ENCODE measurements around the gene B4GALT4.

The B4GALT4 gene

GRCh38 chr3:119227070-119227850, 13.4 kb downstream of the B4GALT4 start:
- no peaks in the 10 kb centered on the region for H3K4me1 ChIP-seq
- no peak overlapping the region for H3K27ac ChIP-seq
- no peak overlapping the region for H3K4me2 ChIP-seq
- no peak overlapping the region for H3K4me3 ChIP-seq
- H3K27me3 ChIP-seq = no peaks in the 10 kb centered on the region
- H3K36me3 ChIP-seq = peaks cover 91% of the 10 kb centered on the region
- no peak overlapping the region for H3K9ac ChIP-seq
- H3K9me3 ChIP-seq = 0 out of 2 replicates have a peak, but pooled peaks cover 5% of the 10 kb centered on the region
- no peak for TF ChIP-seq Cebpa-rat (IDR thresholded peaks at IDR 0.05)
- peaks cover 22% of the 10 kb centered on the region; the same call in 1 of the 2 replicates for H4K20me1 ChIP-seq

- no peaks in the 10 kb centered on the region for H3K27me3 ChIP-seq
- peaks cover 96% of the 10 kb centered on the region for H3K36me3 ChIP-seq
- H4K20me1 ChIP-seq = peaks cover 19% of the 10 kb centered on the region; the same call in 1 of the 2 replicates
- H3K4me1 ChIP-seq = no peaks in the 10 kb centered on the region
- TF ChIP-seq Cebpa-rat (IDR thresholded peaks at IDR 0.05) = no peak
- no peak overlapping the region for H3K27ac ChIP-seq
- no peak overlapping the region for H3K9ac ChIP-seq
- 0 out of 2 replicates have a peak, but pooled peaks cover 5% of the 10 kb centered on the region for H3K9me3 ChIP-seq
- no peak overlapping the region for H3K4me3 ChIP-seq
- no peak overlapping the region for H3K4me2 ChIP-seq
Observed at GRCh38 chr3:119225121-119225520, 15.6 kb downstream of the B4GALT4 start.

GRCh38 chr3:119223511-119223910, 17.2 kb downstream of the B4GALT4 start:
- Histone ChIP-seq H3K4me3 (no peak overlapping the region), H3K9ac (no peak overlapping the region), H3K4me2 (no peak overlapping the region), H4K20me1 (peaks cover 8% of the 10 kb centered on the region; the same call in 1 of the 2 replicates), H3K4me1 (peaks cover 7% of the 10 kb centered on the region), H3K36me3 (peaks cover 92% of the 10 kb centered on the region), H3K9me3 (no peaks in the 10 kb centered on the region), H3K27ac (no peak overlapping the region), H3K27me3 (no peaks in the 10 kb centered on the region)
- TF ChIP-seq Cebpa-rat (IDR thresholded peaks at IDR 0.05) = no peak

GRCh38 chr3:119222391-119222790, 18.3 kb downstream of the B4GALT4 start:
- H3K4me2 ChIP-seq = no peak overlapping the region
- H3K27ac ChIP-seq = no peak overlapping the region
- H3K9me3 ChIP-seq = no peaks in the 10 kb centered on the region
- H4K20me1 ChIP-seq = 0 out of 2 replicates have a peak, but pooled peaks cover 4% of the 10 kb centered on the region
- H3K36me3 ChIP-seq = peaks cover 92% of the 10 kb centered on the region
- no peak overlapping the region for H3K4me3 ChIP-seq
- H3K9ac ChIP-seq = no peak overlapping the region
- peaks cover 7% of the 10 kb centered on the region for H3K4me1 ChIP-seq
- TF ChIP-seq Cebpa-rat (IDR thresholded peaks at IDR 0.05) = no peak
- no peaks in the 10 kb centered on the region for H3K27me3 ChIP-seq

- Histone ChIP-seq H3K36me3 (peaks cover 92% of the 10 kb centered on the region), H3K4me1 (peaks cover 7% of the 10 kb centered on the region), H3K4me2 (no peak overlapping the region), H3K9ac (no peak overlapping the region), H3K27ac (no peak overlapping the region), H3K4me3 (no peak overlapping the region), H3K9me3 (no peaks in the 10 kb centered on the region), H3K27me3 (no peaks in the 10 kb centered on the region), H4K20me1 (0 out of 2 replicates have a peak, but pooled peaks cover 4% of the 10 kb centered on the region)
- TF ChIP-seq Cebpa-rat (IDR thresholded peaks at IDR 0.05) = no peak
Observed at GRCh38 chr3:119221779-119222320, 18.8 kb downstream of the B4GALT4 start.

GRCh38 chr3:119220970-119221667, 19.6 kb downstream of the B4GALT4 start:
- Histone ChIP-seq H3K27ac (no peak overlapping the region), H3K9ac (no peak overlapping the region), H3K4me2 (no peak overlapping the region), H3K36me3 (peaks cover 92% of the 10 kb centered on the region), H3K9me3 (no peaks in the 10 kb centered on the region), H3K4me1 (peaks cover 7% of the 10 kb centered on the region), H3K27me3 (no peaks in the 10 kb centered on the region), H4K20me1 (0 out of 2 replicates have a peak, but pooled peaks cover 4% of the 10 kb centered on the region), H3K4me3 (no peak overlapping the region)
- TF ChIP-seq Cebpa-rat (IDR thresholded peaks at IDR 0.05) = no peak

- Histone ChIP-seq H3K9me3 (no peaks in the 10 kb centered on the region), H3K9ac (no peak overlapping the region), H3K4me3 (no peak overlapping the region), H3K36me3 (peaks cover 92% of the 10 kb centered on the region), H3K4me1 (peaks cover 7% of the 10 kb centered on the region), H3K4me2 (no peak overlapping the region), H4K20me1 (0 out of 2 replicates have a peak, but pooled peaks cover 4% of the 10 kb centered on the region), H3K27ac (no peak overlapping the region), H3K27me3 (no peaks in the 10 kb centered on the region)
- no peak for TF ChIP-seq Cebpa-rat (IDR thresholded peaks at IDR 0.05)
Observed at GRCh38 chr3:119220198-119220597, 20.5 kb downstream of the B4GALT4 start.

GRCh38 chr3:119219069-119219468, 21.6 kb downstream of the B4GALT4 start:
- no peaks in the 10 kb centered on the region for H3K9me3 ChIP-seq
- no peak overlapping the region for H3K4me3 ChIP-seq
- no peak overlapping the region for H3K9ac ChIP-seq
- peaks cover 7% of the 10 kb centered on the region for H3K4me1 ChIP-seq
- 0 out of 2 replicates have a peak overlapping the region, but pooled peaks have one; percentile 19 for H3K4me2 ChIP-seq
- no peak overlapping the region for H3K27ac ChIP-seq
- no peaks in the 10 kb centered on the region for H3K27me3 ChIP-seq
- no peak for TF ChIP-seq Cebpa-rat (IDR thresholded peaks at IDR 0.05)
- H4K20me1 ChIP-seq = 0 out of 2 replicates have a peak, but pooled peaks cover 4% of the 10 kb centered on the region
- H3K36me3 ChIP-seq = peaks cover 95% of the 10 kb centered on the region

GRCh38 chr3:119211803-119212202, 28.9 kb downstream of the B4GALT4 start:
- Histone ChIP-seq H3K4me1 (no peaks in the 10 kb centered on the region), H4K20me1 (no peaks in the 10 kb centered on the region; the same call in 1 of the 2 replicates), H3K27ac (no peak overlapping the region), H3K9me3 (no peaks in the 10 kb centered on the region), H3K4me2 (no peak overlapping the region), H3K4me3 (no peak overlapping the region), H3K27me3 (no peaks in the 10 kb centered on the region), H3K36me3 (peaks cover 89% of the 10 kb centered on the region), H3K9ac (no peak overlapping the region)
- no peak for TF ChIP-seq Cebpa-rat (IDR thresholded peaks at IDR 0.05)
